Measurements from ENCODE around the gene PNKD.

GRCh38 chr2:218391202-218391601 lies 120.9 kb downstream of the PNKD start:
- no peak for TF ChIP-seq USF2 (CRISPR knock-in tag; IDR thresholded peaks at IDR 0.05)
- TF ChIP-seq TCF7 (CRISPR knock-in tag; IDR thresholded peaks at IDR 0.05; ENCODE audit: low read depth): no peak
- no peak for TF ChIP-seq CTCF (IDR thresholded peaks at IDR 0.05)
- no peak for TF ChIP-seq E2F5 (CRISPR knock-in tag; IDR thresholded peaks at IDR 0.05)

Data from WTC11 (cell line).